Upper lobe of left lung (tissue), 6 donors: ENCODE results near the gene SPATA31D1. TPM values are rescaled to one million over a fixed set of nuclear protein-coding genes. Genes with fewer than 3 reads are reported as not detected.

Experiments used
- ATAC-seq, 2 donors: fragments of 200-7000 bp; cut with Tn5 transposase; one replicate each; pipeline ENCODE4 v1.9.1; 2022; ENCODE audit warnings: mild to moderate bottlenecking in 2 of 2, moderate library complexity in 2 of 2; ENCODE audit not compliant: low FRiP score in 2 of 2
- DNase-seq, 2 donors: peaks; one replicate each; pipeline ENCODE4 v3.0.0-alpha.2; 2019 to 2020
- H3K27ac ChIP-seq, 4 donors: fragments of 200-600 bp; sonication (generic); one replicate each; pipeline ENCODE4 v1.5.1; 2016 to 2019
- H3K27me3 ChIP-seq, 4 donors: fragments of 200-600 bp; sonication (generic); one replicate each; pipeline ENCODE4 v1.5.1; 2017 to 2019
- H3K36me3 ChIP-seq, 4 donors: fragments of 200-600 bp; sonication (generic); one replicate each; pipeline ENCODE4 v1.5.1; 2016 to 2019
- H3K4me1 ChIP-seq, 4 donors: fragments of 200-600 bp; sonication (generic); one replicate each; pipeline ENCODE4 v1.5.1; 2018 to 2019
- H3K4me3 ChIP-seq, 4 donors: fragments of 200-600 bp; sonication (generic); one replicate each; pipeline ENCODE4 v1.5.1; 2017 to 2019; ENCODE audit warnings: mild to moderate bottlenecking in 2 of 4, moderate library complexity in 1 of 4
- H3K9me3 ChIP-seq, 4 donors: fragments of 200-600 bp; sonication (generic); one replicate each; pipeline ENCODE4 v1.5.1; 2018 to 2019
- CTCF ChIP-seq, 6 experiments: fragments of 450-650 bp in 4 of 6; fragments of 200-600 bp in 2 of 6; sonication (generic) in 2 of 6; IDR thresholded peaks; one replicate each; pipeline ENCODE4 v1.5.1; 2016 to 2019; ENCODE audit warnings: antibody characterized with exemption in 6 of 6
- EP300 ChIP-seq, 4 donors: sonication (generic); formaldehyde crosslinking; IDR thresholded peaks; one replicate each; pipeline ENCODE4 v1.5.1; 2017; ENCODE audit warnings: antibody characterized with exemption in 4 of 4, control low read depth in 2 of 4
- POLR2A ChIP-seq, 4 donors: fragments of 450-650 bp; IDR thresholded peaks; one replicate each; pipeline ENCODE4 v1.5.1; 2016 to 2017; ENCODE audit warnings: antibody characterized with exemption in 4 of 4, mild to moderate bottlenecking in 2 of 4
- POLR2AphosphoS5 ChIP-seq, 2 donors: sonication (generic); formaldehyde crosslinking; IDR thresholded peaks; one replicate each; pipeline ENCODE4 v1.5.1; 2017; ENCODE audit warnings: antibody characterized with exemption in 2 of 2
- WGBS, 2 donors: methylation state at CpG; one replicate each; pipeline ENCODE4 v1.1.5; 2017 to 2018; 5-methylcytosine and 5-hydroxymethylcytosine counted together
- total RNA-seq, 6 donors: library from RNA; depleted of rRNA in 4 of 6; stranded (reverse); fragments of >200 nt in 4 of 6; gene quantifications; one replicate each; pipeline versions ENCODE4 v1.1.0 to v1.2.1, GENCODE V29; 2016 to 2021
- donor health status: DM: no; HTN: no; CAD: no; lungs with moderate emphysema.
- donor health status: DM: no; HTN: yes; CAD: no; lungs with severe emphysema.

The SPATA31D1 gene
- total RNA-seq, 6 donors from 2014 or later = not detected

- 76 to 84% methylated on average over 2 of the region's 2 CpGs for WGBS, 2 donors
- DNase-seq = no peak
- Histone ChIP-seq H3K9me3 (peaks cover 0 to 3% (median 0%) of the 10 kb centered on the region in 4 donors), H3K27ac (no peak overlapping the region), H3K4me3 (no peak overlapping the region), H3K4me1 (no peaks in the 10 kb centered on the region), H3K36me3 (no peaks in the 10 kb centered on the region), H3K27me3 (no peaks in the 10 kb centered on the region)
- no peak for ATAC-seq
- TF ChIP-seq POLR2A (IDR thresholded peaks at IDR 0.05) (no peak), EP300 (IDR thresholded peaks at IDR 0.05) (no peak), CTCF (IDR thresholded peaks at IDR 0.05) (no peak), POLR2AphosphoS5 (IDR thresholded peaks at IDR 0.05) (no peak)
Observed at GRCh38 chr9:81979196-81979595, 9.4 kb upstream of the SPATA31D1 start.

GRCh38 chr9:81980568-81980967, 8.0 kb upstream of the SPATA31D1 start:
- Histone ChIP-seq H3K9me3 (peaks cover 0 to 3% (median 0%) of the 10 kb centered on the region in 4 donors), H3K4me1 (no peaks in the 10 kb centered on the region), H3K36me3 (no peaks in the 10 kb centered on the region), H3K27ac (no peak overlapping the region), H3K4me3 (no peak overlapping the region), H3K27me3 (no peaks in the 10 kb centered on the region)
- TF ChIP-seq POLR2A (IDR thresholded peaks at IDR 0.05) (no peak), CTCF (IDR thresholded peaks at IDR 0.05) (no peak), POLR2AphosphoS5 (IDR thresholded peaks at IDR 0.05) (no peak), EP300 (IDR thresholded peaks at IDR 0.05) (no peak)
- ATAC-seq (no peak), DNase-seq (no peak)

- WGBS, 2 donors = 82 to 83% methylated on average over 4 of the region's 4 CpGs
- DNase-seq (no peak), ATAC-seq (no peak)
Observed at GRCh38 chr9:81981883-81982282, 6.7 kb upstream of the SPATA31D1 start.

GRCh38 chr9:81984928-81985327, 3.6 kb upstream of the SPATA31D1 start:
- Histone ChIP-seq H3K27me3 (no peaks in the 10 kb centered on the region), H3K4me3 (no peak overlapping the region), H3K4me1 (no peaks in the 10 kb centered on the region), H3K27ac (no peak overlapping the region), H3K36me3 (no peaks in the 10 kb centered on the region), H3K9me3 (no peaks in the 10 kb centered on the region)
- no peak for DNase-seq
- no peak for ATAC-seq
- 82 to 96% methylated on average over 6 of the region's 6 CpGs for WGBS, 2 donors
- TF ChIP-seq CTCF (IDR thresholded peaks at IDR 0.05) = no peak
- no peak for TF ChIP-seq POLR2A (IDR thresholded peaks at IDR 0.05)
- no peak for TF ChIP-seq POLR2AphosphoS5 (IDR thresholded peaks at IDR 0.05)
- no peak for TF ChIP-seq EP300 (IDR thresholded peaks at IDR 0.05)

More at GRCh38 chr9:81981883-81982282, 6.7 kb upstream of the SPATA31D1 start:
- Histone ChIP-seq H3K27ac (no peak overlapping the region), H3K9me3 (peaks cover 0 to 2% (median 0%) of the 10 kb centered on the region in 4 donors), H3K27me3 (no peaks in the 10 kb centered on the region), H3K4me3 (no peak overlapping the region), H3K36me3 (no peaks in the 10 kb centered on the region), H3K4me1 (no peaks in the 10 kb centered on the region)
- TF ChIP-seq POLR2AphosphoS5 (IDR thresholded peaks at IDR 0.05) = no peak
- TF ChIP-seq CTCF (IDR thresholded peaks at IDR 0.05) = no peak
- TF ChIP-seq EP300 (IDR thresholded peaks at IDR 0.05) = no peak
- no peak for TF ChIP-seq POLR2A (IDR thresholded peaks at IDR 0.05)

GRCh38 chr9:81986051-81986450, 2.5 kb upstream of the SPATA31D1 start:
- TF ChIP-seq CTCF (IDR thresholded peaks at IDR 0.05) (no peak), POLR2A (IDR thresholded peaks at IDR 0.05) (no peak), POLR2AphosphoS5 (IDR thresholded peaks at IDR 0.05) (no peak), EP300 (IDR thresholded peaks at IDR 0.05) (no peak)
- DNase-seq = no peak
- Histone ChIP-seq H3K27ac (no peak overlapping the region), H3K4me1 (no peaks in the 10 kb centered on the region), H3K27me3 (no peaks in the 10 kb centered on the region), H3K9me3 (no peaks in the 10 kb centered on the region), H3K36me3 (no peaks in the 10 kb centered on the region), H3K4me3 (no peak overlapping the region)
- ATAC-seq = no peak
- WGBS, 2 donors = 69 to 94% methylated on average over 1 of the region's 1 CpG
